ENCODE data around the gene RIPOR1.
"Not testable (repeated sequence)": the region's sequence is repeated elsewhere in the genome, so short reads cannot be mapped to it uniquely, and the experiment has no call there.

Gene RIPOR1

DNA sequence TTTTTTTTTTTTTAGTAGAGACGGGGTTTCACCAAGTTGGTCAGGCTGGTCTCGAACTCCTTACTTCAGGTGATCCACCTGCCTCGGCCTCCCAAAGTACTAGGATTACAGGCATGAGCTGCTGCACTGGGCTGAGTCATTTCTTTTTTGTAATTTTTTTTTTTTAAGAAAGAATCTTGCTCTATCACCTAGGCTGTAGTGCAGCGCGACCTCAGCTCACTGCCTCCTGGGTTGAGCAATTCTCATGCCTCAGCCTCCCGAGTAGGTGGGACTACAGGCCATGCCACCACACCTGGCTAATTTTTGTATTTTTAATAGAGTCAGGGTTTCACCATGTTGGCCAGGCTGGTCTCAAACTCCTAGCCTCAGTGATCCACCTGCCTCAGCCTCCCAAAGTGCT is 5.4 kb downstream of the RIPOR1 start:
- not testable (repeated sequence) for H3K27ac ChIP-seq (ENCODE audit: low read length); H3K9ac ChIP-seq (ENCODE audit: low read depth, low read length); H3K4me3 ChIP-seq (ENCODE audit: low read length); H3K36me3 ChIP-seq (ENCODE audit: insufficient read depth, low read depth, low read length); H3K4me1 ChIP-seq (ENCODE audit: insufficient read depth, low read length); H3K9me3 ChIP-seq (ENCODE audit: insufficient read depth, low read depth, low read length)
- peaks cover 100% of the 10 kb centered on the region for H3K27me3 ChIP-seq (ENCODE audit: insufficient read depth, low read length)

DNA sequence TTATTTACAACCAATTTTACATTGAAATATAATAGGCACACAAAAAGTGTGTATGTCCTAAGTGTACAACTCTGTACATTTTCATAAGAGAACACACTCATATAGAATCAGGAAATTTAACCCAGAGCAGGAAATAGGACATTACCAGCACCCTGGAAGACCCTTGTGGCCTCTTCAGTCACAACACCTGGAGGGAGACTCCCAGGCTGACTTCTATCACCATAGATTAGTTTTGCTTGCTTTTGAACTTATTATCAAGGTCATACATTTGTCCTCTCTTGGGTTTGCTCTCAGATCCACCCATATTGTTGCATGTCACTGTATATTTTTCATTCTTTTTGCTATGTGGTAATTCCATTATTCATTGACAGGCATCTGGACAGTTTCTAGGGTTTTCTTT is 5.8 kb downstream of the RIPOR1 start:
- no peaks in the 10 kb centered on the region; the same call in 1 of the 2 replicates for H3K4me1 ChIP-seq (ENCODE audit: insufficient read depth, low read length)
- no peak overlapping the region for H3K4me3 ChIP-seq (ENCODE audit: low read length)
- no peak overlapping the region for H3K27ac ChIP-seq (ENCODE audit: low read length)
- no peak overlapping the region for H3K9ac ChIP-seq (ENCODE audit: low read depth, low read length)
- no peaks in the 10 kb centered on the region for H3K36me3 ChIP-seq (ENCODE audit: insufficient read depth, low read depth, low read length)
- H3K9me3 ChIP-seq (ENCODE audit: insufficient read depth, low read depth, low read length), result no peaks in the 10 kb centered on the region
- peaks cover 100% of the 10 kb centered on the region for H3K27me3 ChIP-seq (ENCODE audit: insufficient read depth, low read length)

DNA sequence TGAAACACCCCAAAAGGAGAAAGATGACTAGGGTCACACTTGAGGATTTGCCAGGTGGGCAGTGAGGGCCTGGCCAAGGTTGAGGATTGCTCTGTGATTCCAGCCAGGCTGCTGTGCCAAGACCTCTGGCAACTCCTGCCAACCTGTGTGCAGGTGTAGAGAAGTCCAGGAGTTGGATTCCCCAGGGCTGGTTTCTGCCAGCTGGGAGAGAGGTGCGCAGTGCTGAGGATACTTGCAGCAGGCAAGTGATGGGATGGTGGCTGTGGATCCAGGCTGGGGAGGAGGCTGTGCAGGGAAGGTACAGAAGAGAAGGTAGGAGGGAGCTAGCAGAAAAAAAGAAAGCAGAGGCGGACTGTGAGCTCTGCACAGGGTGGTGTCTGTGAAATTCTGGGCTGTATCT is 6.6 kb downstream of the RIPOR1 start:
- no peak overlapping the region for H3K9ac ChIP-seq (ENCODE audit: low read depth, low read length)
- H3K27me3 ChIP-seq (ENCODE audit: insufficient read depth, low read length), result peaks cover 100% of the 10 kb centered on the region
- H3K4me1 ChIP-seq (ENCODE audit: insufficient read depth, low read length), result no peaks in the 10 kb centered on the region
- H3K9me3 ChIP-seq (ENCODE audit: insufficient read depth, low read depth, low read length), result no peaks in the 10 kb centered on the region
- no peak overlapping the region for H3K4me3 ChIP-seq (ENCODE audit: low read length)
- no peaks in the 10 kb centered on the region for H3K36me3 ChIP-seq (ENCODE audit: insufficient read depth, low read depth, low read length)
- H3K27ac ChIP-seq (ENCODE audit: low read length), result no peak overlapping the region

DNA sequence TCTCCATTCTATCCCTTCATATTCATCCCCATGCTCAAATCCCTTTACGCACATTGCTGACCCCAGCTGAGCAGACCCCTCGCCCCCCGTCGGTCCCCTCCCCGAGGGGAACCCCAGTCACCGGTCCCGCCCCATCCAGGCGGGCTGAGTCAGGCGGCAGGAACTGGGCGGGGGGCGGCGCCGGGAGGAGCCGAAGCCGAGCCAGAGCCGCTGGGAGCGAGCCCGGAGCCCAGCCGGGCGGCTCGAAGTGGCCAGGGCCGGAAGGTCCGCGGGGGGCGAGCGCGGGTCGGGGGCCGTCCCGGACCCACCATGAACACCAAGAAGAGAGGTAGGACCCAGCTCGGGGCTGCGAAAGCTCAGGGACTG is 8.6 kb downstream of the RIPOR1 start:
- peaks cover 100% of the 10 kb centered on the region for H3K27me3 ChIP-seq (ENCODE audit: insufficient read depth, low read length)
- no peak overlapping the region for H3K27ac ChIP-seq (ENCODE audit: low read length)

GRCh38 chr16:67537636-67538591 is 9.3 kb downstream of the RIPOR1 start:
- Histone ChIP-seq H3K9ac (ENCODE audit: low read depth, low read length) (no peak overlapping the region), H3K9me3 (ENCODE audit: insufficient read depth, low read depth, low read length) (no peaks in the 10 kb centered on the region), H3K4me3 (ENCODE audit: low read length) (peak overlapping the region; percentile 60), H3K4me1 (ENCODE audit: insufficient read depth, low read length) (no peaks in the 10 kb centered on the region), H3K36me3 (ENCODE audit: insufficient read depth, low read depth, low read length) (no peaks in the 10 kb centered on the region), H3K27me3 (ENCODE audit: insufficient read depth, low read length) (peaks cover 95% of the 10 kb centered on the region), H3K27ac (ENCODE audit: low read length) (no peak overlapping the region)

More for the DNA sequence above, 8.6 kb downstream of the RIPOR1 start:
- H3K9ac ChIP-seq (ENCODE audit: low read depth, low read length), result no peak overlapping the region
- H3K4me1 ChIP-seq (ENCODE audit: insufficient read depth, low read length), result no peaks in the 10 kb centered on the region
- no peaks in the 10 kb centered on the region for H3K9me3 ChIP-seq (ENCODE audit: insufficient read depth, low read depth, low read length)
- peak overlapping the region; percentile 60 for H3K4me3 ChIP-seq (ENCODE audit: low read length)
- no peaks in the 10 kb centered on the region for H3K36me3 ChIP-seq (ENCODE audit: insufficient read depth, low read depth, low read length)

DNA sequence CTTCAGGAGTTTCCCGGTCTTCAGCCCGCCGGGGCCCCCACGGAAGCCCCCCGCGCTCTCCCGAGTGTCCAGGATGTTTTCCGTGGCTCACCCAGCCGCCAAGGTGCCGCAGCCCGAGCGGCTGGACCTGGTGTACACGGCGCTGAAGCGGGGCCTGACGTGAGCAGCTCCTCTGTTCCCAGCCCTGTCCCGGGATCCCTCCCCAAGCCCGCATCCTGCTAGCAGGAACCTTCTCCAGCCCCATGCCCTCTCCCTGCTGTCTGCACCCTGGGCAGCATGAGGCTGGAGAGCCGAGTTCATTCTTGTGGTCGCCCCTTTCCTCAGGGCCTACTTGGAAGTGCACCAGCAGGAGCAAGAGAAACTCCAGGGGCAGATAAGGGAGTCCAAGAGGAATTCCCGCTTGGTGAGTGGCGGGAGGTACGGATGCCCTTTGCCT is 10.1 kb downstream of the RIPOR1 start:
- no peak overlapping the region for H3K27ac ChIP-seq (ENCODE audit: low read length)

DNA sequence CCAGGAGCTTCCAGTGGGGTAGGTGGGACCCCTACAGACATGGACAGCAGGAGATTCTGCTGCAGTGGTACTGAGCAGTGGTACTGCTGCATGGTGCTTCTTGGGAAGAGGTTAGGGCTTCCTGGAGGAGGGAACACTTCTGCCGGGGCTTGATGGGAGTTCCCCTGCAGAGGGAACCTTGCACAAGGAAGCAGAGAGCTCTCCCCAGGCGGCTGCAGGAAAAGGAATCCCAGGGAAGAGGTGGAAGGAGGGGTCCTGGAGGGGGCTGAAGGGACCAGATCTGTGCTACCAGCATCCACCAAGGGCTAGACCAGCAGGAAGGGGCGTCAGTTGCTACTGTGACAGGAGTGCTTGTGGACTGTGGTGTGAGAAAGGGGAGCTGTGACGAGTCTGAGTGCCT is 10.6 kb downstream of the RIPOR1 start:
- no peak overlapping the region for H3K4me3 ChIP-seq (ENCODE audit: low read length)
- no peaks in the 10 kb centered on the region for H3K36me3 ChIP-seq (ENCODE audit: insufficient read depth, low read depth, low read length)
- H3K9me3 ChIP-seq (ENCODE audit: insufficient read depth, low read depth, low read length), result no peaks in the 10 kb centered on the region
- H3K27ac ChIP-seq (ENCODE audit: low read length), result no peak overlapping the region
- peaks cover 81% of the 10 kb centered on the region for H3K27me3 ChIP-seq (ENCODE audit: insufficient read depth, low read length)
- H3K9ac ChIP-seq (ENCODE audit: low read depth, low read length), result no peak overlapping the region
- no peaks in the 10 kb centered on the region for H3K4me1 ChIP-seq (ENCODE audit: insufficient read depth, low read length)

More for the DNA sequence above, 10.1 kb downstream of the RIPOR1 start:
- Histone ChIP-seq H3K9ac (ENCODE audit: low read depth, low read length) (no peak overlapping the region), H3K4me3 (ENCODE audit: low read length) (peak overlapping the region; percentile 60; the same call in 1 of the 2 replicates), H3K9me3 (ENCODE audit: insufficient read depth, low read depth, low read length) (no peaks in the 10 kb centered on the region), H3K27me3 (ENCODE audit: insufficient read depth, low read length) (peaks cover 87% of the 10 kb centered on the region), H3K4me1 (ENCODE audit: insufficient read depth, low read length) (no peaks in the 10 kb centered on the region), H3K36me3 (ENCODE audit: insufficient read depth, low read depth, low read length) (no peaks in the 10 kb centered on the region)

GRCh38 chr16:67539691-67540635 is 11.3 kb downstream of the RIPOR1 start:
- Histone ChIP-seq H3K4me3 (ENCODE audit: low read length) (no peak overlapping the region), H3K9ac (ENCODE audit: low read depth, low read length) (no peak overlapping the region; the same call in 1 of the 2 replicates), H3K27me3 (ENCODE audit: insufficient read depth, low read length) (peaks cover 74% of the 10 kb centered on the region), H3K36me3 (ENCODE audit: insufficient read depth, low read depth, low read length) (no peaks in the 10 kb centered on the region), H3K4me1 (ENCODE audit: insufficient read depth, low read length) (no peaks in the 10 kb centered on the region), H3K27ac (ENCODE audit: low read length) (no peak overlapping the region), H3K9me3 (ENCODE audit: insufficient read depth, low read depth, low read length) (no peaks in the 10 kb centered on the region)

DNA sequence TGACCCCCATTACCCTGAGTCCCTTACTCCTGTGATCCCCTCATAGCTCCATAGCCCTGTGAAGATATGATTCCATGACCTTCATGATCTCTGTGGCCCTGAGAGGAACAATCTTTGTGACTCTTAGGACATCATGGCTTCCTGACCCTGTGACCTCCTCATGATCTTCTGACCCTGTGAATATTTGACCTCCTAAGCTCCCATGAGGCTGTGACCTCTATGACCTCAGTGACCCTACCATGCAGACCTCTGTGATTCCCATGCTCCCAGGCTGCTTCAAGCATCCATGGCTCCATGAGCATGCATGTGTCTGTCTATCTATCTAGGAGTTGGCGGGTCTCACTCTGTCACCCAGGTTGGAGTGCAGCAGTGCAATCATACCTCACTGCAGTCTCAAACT is 12.1 kb downstream of the RIPOR1 start:
- no peak overlapping the region for H3K27ac ChIP-seq (ENCODE audit: low read length)
- H3K9ac ChIP-seq (ENCODE audit: low read depth, low read length), result no peak overlapping the region
- no peaks in the 10 kb centered on the region for H3K4me1 ChIP-seq (ENCODE audit: insufficient read depth, low read length)
- no peaks in the 10 kb centered on the region for H3K9me3 ChIP-seq (ENCODE audit: insufficient read depth, low read depth, low read length)
- peaks cover 66% of the 10 kb centered on the region for H3K27me3 ChIP-seq (ENCODE audit: insufficient read depth, low read length)
- H3K36me3 ChIP-seq (ENCODE audit: insufficient read depth, low read depth, low read length), result no peaks in the 10 kb centered on the region
- no peak overlapping the region for H3K4me3 ChIP-seq (ENCODE audit: low read length)

DNA sequence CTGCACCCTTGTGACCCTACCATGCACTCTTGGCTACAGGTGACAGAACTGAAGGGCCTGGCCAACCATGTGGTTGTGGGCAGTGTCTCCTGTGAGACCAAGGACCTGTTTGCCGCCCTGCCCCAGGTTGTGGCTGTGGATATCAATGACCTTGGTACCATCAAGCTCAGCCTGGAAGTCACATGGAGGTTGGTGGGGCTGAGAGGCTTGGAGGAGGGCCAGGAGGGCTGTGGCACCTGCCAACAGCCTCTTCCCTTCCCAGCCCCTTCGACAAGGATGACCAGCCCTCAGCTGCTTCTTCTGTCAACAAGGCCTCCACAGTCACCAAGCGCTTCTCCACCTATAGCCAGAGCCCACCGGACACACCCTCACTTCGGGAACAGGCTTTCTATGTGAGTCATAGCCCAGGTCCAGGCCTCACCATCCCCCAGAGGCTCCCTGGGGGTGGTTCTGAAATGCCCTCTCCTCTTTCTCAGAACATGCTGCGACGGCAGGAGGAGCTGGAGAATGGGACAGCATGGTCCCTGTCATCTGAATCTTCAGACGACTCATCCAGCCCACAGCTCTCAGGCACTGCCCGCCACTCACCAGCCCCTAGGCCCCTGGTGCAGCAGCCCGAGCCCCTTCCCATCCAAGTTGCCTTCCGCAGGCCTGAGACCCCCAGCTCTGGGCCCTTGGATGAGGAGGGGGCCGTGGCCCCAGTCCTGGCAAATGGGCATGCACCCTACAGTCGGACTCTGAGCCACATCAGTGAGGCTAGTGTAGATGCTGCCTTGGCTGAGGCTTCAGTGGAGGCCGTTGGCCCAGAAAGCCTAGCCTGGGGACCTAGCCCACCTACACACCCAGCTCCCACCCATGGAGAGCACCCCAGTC is 13.0 kb downstream of the RIPOR1 start:
- no peaks in the 10 kb centered on the region for H3K4me1 ChIP-seq (ENCODE audit: insufficient read depth, low read length)
- no peak overlapping the region for H3K9ac ChIP-seq (ENCODE audit: low read depth, low read length)
- peaks cover 58% of the 10 kb centered on the region for H3K27me3 ChIP-seq (ENCODE audit: insufficient read depth, low read length)
- H3K4me3 ChIP-seq (ENCODE audit: low read length), result no peak overlapping the region
- H3K36me3 ChIP-seq (ENCODE audit: insufficient read depth, low read depth, low read length), result no peaks in the 10 kb centered on the region
- no peaks in the 10 kb centered on the region for H3K9me3 ChIP-seq (ENCODE audit: insufficient read depth, low read depth, low read length)
- no peak overlapping the region for H3K27ac ChIP-seq (ENCODE audit: low read length)

DNA sequence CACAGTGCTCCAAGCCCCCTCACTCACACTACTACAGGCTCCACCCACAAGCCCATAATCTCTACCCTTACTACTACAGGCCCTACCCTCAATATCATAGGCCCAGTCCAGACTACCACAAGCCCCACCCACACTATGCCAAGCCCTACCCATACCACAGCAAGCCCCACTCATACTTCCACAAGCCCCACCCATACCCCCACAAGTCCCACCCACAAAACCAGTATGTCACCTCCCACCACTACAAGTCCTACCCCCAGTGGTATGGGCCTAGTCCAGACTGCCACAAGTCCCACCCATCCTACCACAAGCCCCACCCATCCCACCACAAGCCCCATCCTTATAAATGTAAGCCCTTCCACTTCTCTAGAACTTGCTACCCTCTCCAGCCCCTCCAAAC is 13.8 kb downstream of the RIPOR1 start:
- Histone ChIP-seq H3K27ac (ENCODE audit: low read length) (no peak overlapping the region), H3K36me3 (ENCODE audit: insufficient read depth, low read depth, low read length) (no peaks in the 10 kb centered on the region), H3K4me1 (ENCODE audit: insufficient read depth, low read length) (no peaks in the 10 kb centered on the region)

More for the DNA sequence above, 13.8 kb downstream of the RIPOR1 start:
- no peak overlapping the region for H3K9ac ChIP-seq (ENCODE audit: low read depth, low read length)
- H3K27me3 ChIP-seq (ENCODE audit: insufficient read depth, low read length), result peaks cover 49% of the 10 kb centered on the region
- no peaks in the 10 kb centered on the region for H3K9me3 ChIP-seq (ENCODE audit: insufficient read depth, low read depth, low read length)
- H3K4me3 ChIP-seq (ENCODE audit: low read length), result no peak overlapping the region

Data from iPS-20b (cell line).